Measurements from ENCODE around the gene CASP8AP2. TPM values are rescaled to one million over a fixed set of nuclear protein-coding genes. Genes with fewer than 3 reads are reported as not detected.

Gene CASP8AP2
- total and polyA plus RNA-seq, 2 of the 13 experiments (the other 11 are each of a cell fraction or from before 2014, with no cell fraction given), result 5.7 to 13.5 TPM

GRCh38 chr6:89819336-89820130, 10.1 kb upstream of the CASP8AP2 start, which contains the start of gene MDN1 (continued):
- no peak for TF ChIP-seq PRDM15 (CRISPR knock-in tag; IDR thresholded peaks at IDR 0.05)
- no peak for TF ChIP-seq CBX2 (IDR thresholded peaks at IDR 0.05; ENCODE audit: low read depth, low read length)
- no peak for TF ChIP-seq CBX2 (CRISPR knock-in tag; IDR thresholded peaks at IDR 0.05; ENCODE audit: low read depth)
- TF ChIP-seq ZNF276 (CRISPR knock-in tag; IDR thresholded peaks at IDR 0.05; ENCODE audit: low read depth), result no peak
- TF ChIP-seq FOXO1 (CRISPR knock-in tag; IDR thresholded peaks at IDR 0.05), result no peak; the same call in 1 of the 2 replicates
- 0 out of 2 replicates have a peak, but pooled peaks have one; percentile 86 for TF ChIP-seq ETS1 (CRISPR knock-in tag; IDR thresholded peaks at IDR 0.05)
- TF ChIP-seq SAFB2 (CRISPR knock-in tag; IDR thresholded peaks at IDR 0.05; ENCODE audit: borderline replicate concordance, low read depth), result peak; percentile 90
- TF ChIP-seq STAG1 (CRISPR knock-in tag; IDR thresholded peaks at IDR 0.05), result no peak
- TF ChIP-seq KDM3A (CRISPR knock-in tag; IDR thresholded peaks at IDR 0.05; ENCODE audit: low read depth), result peak; percentile 49; the same call in 1 of the 2 replicates
- peak; percentile 78; the same call in 1 of the 2 replicates for TF ChIP-seq SIN3B (IDR thresholded peaks at IDR 0.05; ENCODE audit: low read length)
- TF ChIP-seq MIER2 (CRISPR knock-in tag; IDR thresholded peaks at IDR 0.05), result no peak
- TF ChIP-seq IKZF5 (CRISPR knock-in tag; IDR thresholded peaks at IDR 0.05), result peak; percentile 94
- TF ChIP-seq JUN (CRISPR knock-in tag; IDR thresholded peaks at IDR 0.05), result no peak
- peak; percentile 80 for TF ChIP-seq ZBTB21 (CRISPR knock-in tag; IDR thresholded peaks at IDR 0.05)
- peak; percentile 94 for TF ChIP-seq ZNF619 (CRISPR knock-in tag; IDR thresholded peaks at IDR 0.05)
- peak; percentile 60; the same call in 1 of the 2 replicates for TF ChIP-seq ISL2 (CRISPR knock-in tag; IDR thresholded peaks at IDR 0.05)
- TF ChIP-seq ELF4 (CRISPR knock-in tag; IDR thresholded peaks at IDR 0.05; ENCODE audit: borderline replicate concordance), result no peak
- peak; percentile 89; the same call in 1 of the 2 replicates for TF ChIP-seq ZNF414 (CRISPR knock-in tag; IDR thresholded peaks at IDR 0.05)
- no peak for TF ChIP-seq ZEB1 (IDR thresholded peaks at IDR 0.05; ENCODE audit: insufficient replicate concordance, low read depth)
- peak; percentile 40; the same call in 1 of the 2 replicates for TF ChIP-seq ZKSCAN8 (CRISPR knock-in tag; IDR thresholded peaks at IDR 0.05; ENCODE audit: borderline replicate concordance)

Measured in HepG2 (cell line).